HepG2 (cell line): ENCODE results near the gene AKAP8. TPM values are rescaled to one million over a fixed set of nuclear protein-coding genes. Genes with fewer than 3 reads are reported as not detected.
A peak's percentile ranks its signal among the peaks of the same experiment; 100 is the strongest.

Experiments used
- ATAC-seq: fragments of 200-7000 bp; cut with Tn5 transposase; 3 replicates; pipeline ENCODE4 v1.9.1; 2020; ENCODE audit warnings: mild to moderate bottlenecking, moderate library complexity
- BruUV-seq: library from RNA; stranded (reverse); fragments of 400-500 nt; replicated peaks from 2 replicates; lab custom pipeline; 2021; lab: Mats Ljungman, UMichigan
- CTCF ChIA-PET: fragments of 300-600 bp; formaldehyde crosslinking; extraction: SDS; loops from one replicate; lab custom pipeline; 2021; ENCODE audit warnings: low total read pairs, inconsistent platforms, low intra/inter-chr PET ratio; lab: Yijun Ruan, JAX
- POLR2A ChIA-PET: fragments of 350-600 bp; sonication (Branson Sonifier 250); formaldehyde crosslinking; loops from one replicate; lab custom pipeline; 2020; ENCODE audit warnings: antibody characterized with exemption, inconsistent platforms; lab: Yijun Ruan, JAX
- DNase-seq: peaks from one replicate; pipeline ENCODE4 v3.0.0-alpha.2; 2015; ENCODE audit warnings: low spot score
- FAIRE-seq: peaks from 3 replicates; lab custom pipeline; 2011; peaks lifted over from hg19 to GRCh38; lab: Jason Lieb, UNC
- H2AFZ ChIP-seq: one replicate; pipeline ENCODE4 v1.6.1; 2011; ENCODE audit warnings: low read length, inconsistent platforms
- H3K27ac ChIP-seq: fragments of 300-600 bp; 3 replicates; pipeline ENCODE4 v1.8.0; 2011; ENCODE audit warnings: mixed run types, mild to moderate bottlenecking, mixed read lengths, low read length, inconsistent platforms; ENCODE audit not compliant: insufficient read depth; ENCODE audit errors: extremely low read length
- H3K27me3 ChIP-seq, 2 experiments: fragments of 200-600 bp in 1 of 2; 2 replicates in 1 of 2; 3 replicates in 1 of 2; pipeline versions ENCODE4 v1.6.0 to v1.8.0; 2011; ENCODE audit warnings: low read length in 2 of 2, mild to moderate bottlenecking in 2 of 2, moderate library complexity in 2 of 2, inconsistent platforms in 1 of 2; ENCODE audit not compliant: insufficient read depth in 2 of 2, control insufficient read depth in 1 of 2
- H3K36me3 ChIP-seq, 2 experiments: fragments of 200-600 bp in 1 of 2; replicated peaks in 1 of 2; 2 replicates in 1 of 2; 3 replicates in 1 of 2; pipeline versions ENCODE4 v1.5.1 to v1.8.0; 2011; ENCODE audit warnings: low read length in 2 of 2, inconsistent platforms in 1 of 2; ENCODE audit not compliant: insufficient read depth in 2 of 2, control insufficient read depth in 1 of 2
- H3K4me1 ChIP-seq: 2 replicates; pipeline ENCODE4 v1.5.1; 2012; ENCODE audit warnings: low read length, inconsistent platforms; ENCODE audit not compliant: insufficient read depth
- H3K4me2 ChIP-seq: 2 replicates; pipeline ENCODE4 v1.6.0; 2011; ENCODE audit warnings: low read depth, low read length, inconsistent platforms
- H3K4me3 ChIP-seq, 3 experiments: fragments of 200-600 bp in 1 of 3; sonication (generic), shearing (Covaris generic) in 1 of 3; replicated peaks in 1 of 3; 2 replicates each; pipeline ENCODE4 v1.5.1; 2011 to 2016; ENCODE audit warnings: low read length in 3 of 3, inconsistent platforms in 2 of 3, low read depth in 2 of 3, mild to moderate bottlenecking in 2 of 3, control low read depth in 1 of 3, mixed read lengths in 1 of 3; ENCODE audit not compliant: insufficient read depth in 1 of 3
- H3K79me2 ChIP-seq: one replicate; pipeline ENCODE4 v1.6.1; 2011; ENCODE audit warnings: low read length, inconsistent platforms; ENCODE audit not compliant: insufficient read depth
- H3K9ac ChIP-seq: 2 replicates; pipeline ENCODE4 v1.6.0; 2011; ENCODE audit warnings: mild to moderate bottlenecking, low read depth, low read length, inconsistent platforms; ENCODE audit not compliant: insufficient read depth
- H3K9me3 ChIP-seq: 2 replicates; pipeline ENCODE4 v1.5.1; 2012; ENCODE audit warnings: mild to moderate bottlenecking, low read length
- H4K20me1 ChIP-seq: 2 replicates; pipeline ENCODE4 v1.6.0; 2011; ENCODE audit warnings: inconsistent platforms, mild to moderate bottlenecking, low read length, moderate library complexity; ENCODE audit not compliant: insufficient read depth
- HIC2 ChIP-seq: sonication (generic); formaldehyde crosslinking; IDR thresholded peaks from 2 replicates; pipeline ENCODE4 v1.9.0; 2022; ENCODE audit warnings: low read depth, missing genetic modification reagents
- NFYC ChIP-seq: IDR thresholded peaks from 2 replicates; pipeline ENCODE4 v1.6.1; 2016; ENCODE audit warnings: missing genetic modification reagents, missing compliant biosample characterization
- PITX1 ChIP-seq: sonication (generic); formaldehyde crosslinking; IDR thresholded peaks from 2 replicates; pipeline ENCODE4 v1.5.1; 2020; ENCODE audit warnings: mild to moderate bottlenecking, missing genetic modification reagents
- ZFP90 ChIP-seq: sonication (generic); formaldehyde crosslinking; IDR thresholded peaks from 2 replicates; pipeline ENCODE4 v1.8.0; 2022; ENCODE audit warnings: missing genetic modification reagents, mild to moderate bottlenecking, inconsistent platforms, borderline replicate concordance
- WGBS: methylation state at CpG from one replicate; pipeline ENCODE4 v1.1.6; 2017; ENCODE audit warnings: low lambda C conversion rate; 5-methylcytosine and 5-hydroxymethylcytosine counted together
- in situ Hi-C: cut with HindIII; loops from 2 replicates; pipeline ENCODE4 v1.10.0; 2017; ENCODE audit warnings: low pct_unique_long_range_greater_than_20kb; ENCODE audit not compliant: extremely low pct_ligation_motif_present
- intact Hi-C: fragments of 100-400 bp; cut with micrococcal nuclease; formaldehyde crosslinking; loops from one replicate; pipeline ENCODE4 v1.10.0; 2022; ENCODE audit not compliant: unreplicated experiment
- polyA plus RNA-seq, 8 experiments: library from polyadenylated mRNA; depleted of rRNA in 3 of 8; stranded (reverse) in 7 of 8; unstranded in 1 of 8; fragments of >200 nt; fragmentation: Illumina TruSeq in 4 of 8; extraction: Trizol in 4 of 8; gene quantifications; 2 replicates each; pipeline versions ENCODE4 v1.2.1 to v1.2.3, GENCODE V29; 2011 to 2016; ENCODE audit warnings: low read depth in 4 of 8, missing spikeins in 1 of 8, mixed read lengths in 1 of 8; ENCODE audit not compliant: insufficient read depth in 1 of 8
- total RNA-seq, 5 experiments: library from RNA; depleted of rRNA; stranded (reverse); fragments of >200 nt; fragmentation: Illumina TruSeq; extraction: Trizol; gene quantifications; 2 replicates each; pipeline ENCODE4 v1.2.3, GENCODE V29; 2016; ENCODE audit warnings: low read depth in 1 of 5

AKAP8 gene
- total and polyA plus RNA-seq, 2 of the 13 experiments (the other 11 are each of a cell fraction or from before 2014, with no cell fraction given), result 15.9 to 22.1 TPM

- ChIA-PET CTCF (no interaction called here), POLR2A (no interaction called here)
- intact Hi-C loops, result no loop called here
Observed at GRCh38 chr19:15423130-15423529, 43.5 kb upstream of the AKAP8 start.

More at GRCh38 chr19:15423130-15423529, 43.5 kb upstream of the AKAP8 start:
- DNase-seq, result no peak
- Histone ChIP-seq H3K9me3 (no peaks in the 10 kb centered on the region; the same call in 1 of the 2 replicates), H3K4me1 (no peaks in the 10 kb centered on the region), H3K9ac (no peak overlapping the region), H3K79me2 (peaks cover 7% of the 10 kb centered on the region), H3K36me3 (peaks cover 27 to 37% of the 10 kb centered on the region in 2 experiments; a peak in 4 of 5 replicates), H3K4me2 (no peak overlapping the region), H3K4me3 (no peak overlapping the region), H3K27ac (no peak overlapping the region), H2AFZ (no peak overlapping the region), H4K20me1 (no peaks in the 10 kb centered on the region), H3K27me3 (no peaks in the 10 kb centered on the region; a peak in 1 of 5 replicates)
- no peak for TF ChIP-seq HIC2 (CRISPR knock-in tag)
- no peak for TF ChIP-seq NFYC (CRISPR knock-in tag)
- TF ChIP-seq ZFP90 (CRISPR knock-in tag), result peak; percentile 100
- TF ChIP-seq PITX1 (CRISPR knock-in tag), result no peak
- in situ Hi-C loops, result loop anchor here (10.0 kb wide), 1 partner anchor 132 kb away; no protein-coding TSS in a partner anchor
- FAIRE-seq, result no peak
- WGBS, result 93% methylated on average over 6 of the region's 6 CpGs
- no TSS peak for BruUV-seq
- no peak for ATAC-seq
